Measurements from ENCODE around the gene KRT36. TPM values are rescaled to one million over a fixed set of nuclear protein-coding genes. Genes with fewer than 3 reads are reported as not detected.

The KRT36 gene
- total RNA-seq, 1 donor from 2014 or later = not detected

GRCh38 chr17:41535764-41536481 is 46.2 kb upstream of the KRT36 start:
- Mint-ChIP-seq H3K27ac (peak overlapping the region; percentile 44), H3K36me3 (no peaks in the 10 kb centered on the region), H3K27me3 (ENCODE audit: insufficient read depth, low read depth) (peaks cover 17% of the 10 kb centered on the region), H3K4me3 (no peak overlapping the region), H3K4me1 (peaks cover 14% of the 10 kb centered on the region), H3K9me3 (no peaks in the 10 kb centered on the region)
- Histone ChIP-seq H3K9me3 (ENCODE audit: low read depth) (no peaks in the 10 kb centered on the region), H3K27me3 (no peaks in the 10 kb centered on the region), H3K27ac (no peak overlapping the region), H3K4me2 (no peak overlapping the region), H3K4me3 (no peak overlapping the region), H3K9ac (no peak overlapping the region), H3K79me2 (ENCODE audit: low read depth) (no peaks in the 10 kb centered on the region), H2AFZ (replicated peaks) (no peak overlapping the region), H4K20me1 (ENCODE audit: low read depth) (no peaks in the 10 kb centered on the region), H3K36me3 (no peaks in the 10 kb centered on the region), H3K4me1 (peaks cover 17% of the 10 kb centered on the region), H3F3A (ENCODE audit: low read depth) (peaks cover 7% of the 10 kb centered on the region)
- TF ChIP-seq CTCF (IDR thresholded peaks at IDR 0.05) (no peak), EZH2phosphoT487 (IDR thresholded peaks at IDR 0.05) (no peak), EZH2 (IDR thresholded peaks at IDR 0.05) (no peak)
- no peak for DNase-seq (ENCODE audit: low spot score)

GRCh38 chr17:41534899-41535546 is 45.3 kb upstream of the KRT36 start:
- DNase-seq (ENCODE audit: low spot score) = no peak
- no peak overlapping the region for H3K4me3 ChIP-seq
- Mint-ChIP-seq H3K27me3 (ENCODE audit: insufficient read depth, low read depth) (peaks cover 17% of the 10 kb centered on the region), H3K36me3 (no peaks in the 10 kb centered on the region), H3K4me1 (peaks cover 11% of the 10 kb centered on the region), H3K9me3 (no peaks in the 10 kb centered on the region), H3K27ac (peak overlapping the region; percentile 44), H3K4me3 (no peak overlapping the region)
- TF ChIP-seq EZH2 (IDR thresholded peaks at IDR 0.05) (no peak), CTCF (IDR thresholded peaks at IDR 0.05) (no peak), EZH2phosphoT487 (IDR thresholded peaks at IDR 0.05) (no peak)
- peaks cover 7% of the 10 kb centered on the region for H3F3A ChIP-seq (ENCODE audit: low read depth)
- H3K79me2 ChIP-seq (ENCODE audit: low read depth) = no peaks in the 10 kb centered on the region
- peaks cover 15% of the 10 kb centered on the region for H3K4me1 ChIP-seq
- no peak overlapping the region for H2AFZ ChIP-seq (replicated peaks)
- no peaks in the 10 kb centered on the region for H3K36me3 ChIP-seq
- no peaks in the 10 kb centered on the region for H3K9me3 ChIP-seq (ENCODE audit: low read depth)
- H3K9ac ChIP-seq = no peak overlapping the region
- H4K20me1 ChIP-seq (ENCODE audit: low read depth) = no peaks in the 10 kb centered on the region
- H3K4me2 ChIP-seq = no peak overlapping the region
- no peaks in the 10 kb centered on the region for H3K27me3 ChIP-seq
- no peak overlapping the region for H3K27ac ChIP-seq

- Histone ChIP-seq H4K20me1 (ENCODE audit: low read depth) (no peaks in the 10 kb centered on the region), H3K4me3 (no peak overlapping the region), H3K27me3 (no peaks in the 10 kb centered on the region), H3F3A (ENCODE audit: low read depth) (peaks cover 14% of the 10 kb centered on the region), H2AFZ (replicated peaks) (no peak overlapping the region), H3K4me1 (peaks cover 15% of the 10 kb centered on the region), H3K4me2 (no peak overlapping the region), H3K27ac (no peak overlapping the region), H3K36me3 (no peaks in the 10 kb centered on the region), H3K9me3 (ENCODE audit: low read depth) (no peaks in the 10 kb centered on the region), H3K79me2 (ENCODE audit: low read depth) (no peaks in the 10 kb centered on the region), H3K9ac (no peak overlapping the region)
- Mint-ChIP-seq H3K4me1 (peaks cover 12% of the 10 kb centered on the region), H3K36me3 (no peaks in the 10 kb centered on the region), H3K9me3 (no peaks in the 10 kb centered on the region), H3K27ac (no peak overlapping the region), H3K27me3 (ENCODE audit: insufficient read depth, low read depth) (peaks cover 25% of the 10 kb centered on the region), H3K4me3 (no peak overlapping the region)
- TF ChIP-seq EZH2 (IDR thresholded peaks at IDR 0.05) (no peak), EZH2phosphoT487 (IDR thresholded peaks at IDR 0.05) (no peak), CTCF (IDR thresholded peaks at IDR 0.05) (no peak)
- no peak for DNase-seq (ENCODE audit: low spot score)
Observed at GRCh38 chr17:41533613-41534012, 43.9 kb upstream of the KRT36 start.

All from neural progenitor cell (in vitro differentiated cells).